GM12892 (cell line): ENCODE results near the gene PRR5.
"Not testable (repeated sequence)": the region's sequence is repeated elsewhere in the genome, so short reads cannot be mapped to it uniquely, and the experiment has no call there.

Source experiments
- DNase-seq: peaks from one replicate; pipeline ENCODE4 v3.0.0; 2011; ENCODE audit not compliant: insufficient read length
- FAIRE-seq: peaks from 2 replicates; lab custom pipeline; 2011; peaks lifted over from hg19 to GRCh38; lab: Jason Lieb, UNC
- POLR2A ChIP-seq: IDR thresholded peaks from 2 replicates; pipeline ENCODE4 v1.6.1; 2011; ENCODE audit warnings: low read depth, low read length, control low read depth
- POLR2AphosphoS5 ChIP-seq: IDR thresholded peaks from 2 replicates; pipeline ENCODE4 v1.6.1; 2011; ENCODE audit warnings: low read depth, low read length, control low read depth
- TAF1 ChIP-seq: IDR thresholded peaks from 2 replicates; pipeline ENCODE4 v1.6.1; 2011; ENCODE audit warnings: low read depth, mild to moderate bottlenecking, control low read depth, low read length, borderline replicate concordance

Gene PRR5

GRCh38 chr22:44743804-44744211, 41.8 kb downstream of the PRR5 start:
- TF ChIP-seq TAF1 (no peak), POLR2AphosphoS5 (no peak), POLR2A (no peak)
- FAIRE-seq (no peak), DNase-seq (no peak)

GRCh38 chr22:44745853-44746789, 44.1 kb downstream of the PRR5 start:
- TF ChIP-seq TAF1: no peak
- TF ChIP-seq POLR2AphosphoS5: no peak
- no peak for TF ChIP-seq POLR2A
- FAIRE-seq: no peak
- no peak for DNase-seq

- FAIRE-seq, DNase-seq: not testable (repeated sequence)
These were observed 45.8 kb downstream of the PRR5 start for GRCh38 chr22:44747784-44748127.

- FAIRE-seq (no peak), DNase-seq (no peak)
- TF ChIP-seq TAF1: no peak
- no peak for TF ChIP-seq POLR2A
- no peak for TF ChIP-seq POLR2AphosphoS5
These were observed 46.5 kb downstream of the PRR5 start for GRCh38 chr22:44748524-44748923.

- no peak for FAIRE-seq
- TF ChIP-seq TAF1: no peak
- TF ChIP-seq POLR2A: no peak
- no peak for TF ChIP-seq POLR2AphosphoS5
- no peak for DNase-seq
These were observed 48.5 kb downstream of the PRR5 start for GRCh38 chr22:44750481-44750880.

- DNase-seq (no peak), FAIRE-seq (no peak)
- TF ChIP-seq POLR2A: no peak
- no peak for TF ChIP-seq POLR2AphosphoS5
- TF ChIP-seq TAF1: no peak
These were observed 50.5 kb downstream of the PRR5 start, which contains the start of gene ARHGAP8 for GRCh38 chr22:44752285-44753188. TSS of gene ARHGAP8 (plus strand) at chr22:44752575. CDS start at chr22:44786528, 33,953 bp downstream.

GRCh38 chr22:44753189-44754042, 51.4 kb downstream of the PRR5 start:
- TF ChIP-seq POLR2A (no peak), POLR2AphosphoS5 (no peak), TAF1 (no peak)
- FAIRE-seq (no peak), DNase-seq (no peak)

- FAIRE-seq: no peak
- no peak for TF ChIP-seq POLR2A
- no peak for TF ChIP-seq TAF1
- no peak for TF ChIP-seq POLR2AphosphoS5
- no peak for DNase-seq
These were observed 53.0 kb downstream of the PRR5 start for GRCh38 chr22:44754998-44755397.

GRCh38 chr22:44755417-44755816, 53.4 kb downstream of the PRR5 start:
- no peak for DNase-seq
- TF ChIP-seq TAF1 (no peak), POLR2AphosphoS5 (no peak), POLR2A (no peak)
- no peak for FAIRE-seq

- DNase-seq (no peak), FAIRE-seq (no peak)
- TF ChIP-seq POLR2A: no peak
These were observed 54.0 kb downstream of the PRR5 start for GRCh38 chr22:44755956-44756361.

- FAIRE-seq: no peak
- TF ChIP-seq TAF1 (no peak), POLR2A (no peak), POLR2AphosphoS5 (no peak)
- DNase-seq: no peak
These were observed 56.5 kb downstream of the PRR5 start for GRCh38 chr22:44758344-44758973.

- TF ChIP-seq POLR2A: no peak
- FAIRE-seq: no peak
- DNase-seq: no peak
These were observed 57.0 kb downstream of the PRR5 start for GRCh38 chr22:44759001-44759400.
